Hair follicular keratinocyte (primary cell): Measurements from ENCODE around the gene ZNRF1. TPM values are rescaled to one million over a fixed set of nuclear protein-coding genes. Genes with fewer than 3 reads are reported as not detected.

Source experiments
- total RNA-seq: library from RNA; depleted of rRNA; stranded (reverse); fragments of >200 nt; gene quantifications from 2 replicates; pipeline ENCODE4 v1.2.3, GENCODE V29; 2015

ZNRF1 gene
- 18.4 and 33.8 TPM in 2 replicates for total RNA-seq

DNA sequence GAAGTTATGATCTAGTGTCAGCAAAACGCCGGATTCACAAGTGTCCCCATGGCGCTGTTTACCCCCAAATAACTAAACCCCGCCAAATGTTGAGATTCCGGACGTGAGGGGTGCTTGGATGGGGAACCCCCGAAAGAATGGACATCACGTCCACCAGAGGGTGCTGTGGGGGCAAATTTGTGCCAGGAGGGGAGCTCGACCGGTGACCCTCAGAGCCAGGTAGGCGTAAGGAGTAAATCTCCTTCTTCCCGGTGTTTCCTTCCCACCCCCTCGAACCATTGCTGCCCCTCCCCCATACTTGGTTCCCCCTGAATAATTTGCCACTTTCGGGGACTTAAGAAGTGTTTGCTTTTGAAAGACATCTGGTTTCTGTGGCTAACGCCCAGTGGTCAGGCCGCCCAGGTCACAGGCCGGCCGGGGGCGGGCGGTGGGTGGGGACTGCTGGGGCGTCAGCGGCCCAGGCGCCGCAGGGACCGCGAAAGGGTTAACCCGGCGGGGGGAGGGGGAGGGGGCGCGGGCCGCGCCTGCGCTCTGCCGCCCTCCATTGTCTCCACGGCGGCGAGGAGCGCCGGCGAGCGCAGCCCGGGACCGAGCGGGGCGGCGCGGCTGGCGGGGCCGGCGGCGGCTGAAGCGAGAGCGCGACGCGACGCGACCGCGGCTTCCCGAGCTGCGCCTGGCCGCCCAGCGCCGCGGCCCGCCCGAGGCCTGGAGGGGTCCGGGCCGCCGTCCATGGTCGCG is at the start of gene ZNRF1:
TSS of gene ZNRF1 (plus strand) at position 544 of the 738 bp plus-strand sequence. CDS start 648 bp downstream, outside the sequence.

GRCh38 chr16:74984529-74985296 is 14.1 kb upstream of the ZNRF1 start, which contains the start of gene WDR59:
TSS of gene WDR59 (minus strand) at chr16:74985123. CDS start at chr16:74985017, 106 bp downstream.

DNA sequence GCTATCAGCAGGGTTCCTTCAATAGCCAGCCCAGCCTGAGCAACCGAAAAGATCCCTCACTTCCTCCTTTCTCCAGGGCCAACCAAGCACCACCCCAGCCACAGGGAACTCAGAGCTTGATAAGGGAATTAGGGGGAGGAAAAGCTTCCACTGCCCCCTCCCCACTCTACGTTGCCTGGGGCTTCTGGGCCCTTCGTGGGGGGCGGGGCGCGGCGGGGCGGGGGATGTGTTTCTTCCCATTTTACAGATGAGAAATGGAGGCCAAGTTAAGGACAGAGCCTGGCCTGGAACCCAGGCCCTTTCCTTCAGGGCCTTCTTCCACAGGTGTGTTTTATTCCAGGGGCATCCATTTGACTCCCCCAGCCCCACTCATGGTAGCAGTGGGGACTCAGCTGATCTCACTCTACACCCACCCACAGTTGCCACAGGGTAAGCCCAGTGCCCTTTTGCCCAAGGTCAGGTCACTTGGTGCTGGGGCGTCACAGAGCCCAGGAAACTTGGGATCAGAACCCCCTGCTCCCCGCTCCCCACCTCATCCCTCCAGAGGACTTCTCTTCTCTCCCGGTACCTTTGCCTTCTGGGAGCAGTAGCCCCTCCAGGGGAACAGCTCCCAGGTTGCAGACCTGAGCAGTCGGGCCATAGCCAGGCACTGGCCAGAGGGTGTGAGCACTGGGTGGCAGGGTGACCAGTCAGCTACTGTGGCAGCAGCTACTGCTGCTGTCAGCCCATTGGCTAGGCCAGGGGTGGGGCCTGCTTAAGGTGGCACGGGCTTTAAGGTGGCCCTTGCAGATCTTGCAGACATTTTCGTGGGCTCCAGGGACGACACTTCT is 117.5 kb downstream of the ZNRF1 start, which contains the start of gene LDHD:
TSS of gene LDHD (minus strand) at position 700 of the 830 bp plus-strand sequence. CDS start at position 640, 60 bp downstream.

GRCh38 chr16:75148311-75149195 is 149.7 kb downstream of the ZNRF1 start, which contains the start of gene ZFP1:
TSS of gene ZFP1 (plus strand) at chr16:75148524. CDS start at chr16:75152952, 4,428 bp downstream.

Other genes starting within 250 kb of the ZNRF1 start
- gene FA2H, start 224.2 kb upstream of the ZNRF1 start, total RNA-seq, result 0.23 TPM in 1 of 2 replicates, not detected in the other
- 10.4 and 18.3 TPM in 2 replicates for gene WDR59, start 13.9 kb upstream of the ZNRF1 start, total RNA-seq
- 0.53 and 2.7 TPM in 2 replicates for gene LDHD, start 117.8 kb downstream of the ZNRF1 start, total RNA-seq
- gene ZFP1, start 149.5 kb downstream of the ZNRF1 start, total RNA-seq, result 5.5 and 10.2 TPM in 2 replicates
- not detected in 2 replicates for gene CTRB2, start 208.1 kb downstream of the ZNRF1 start, total RNA-seq
- not detected in 2 replicates for gene CTRB1, start 220.0 kb downstream of the ZNRF1 start, total RNA-seq